Loucy (cell line): Measurements from ENCODE around the gene KRTAP1-4.
"Not testable (repeated sequence)": the region's sequence is repeated elsewhere in the genome, so short reads cannot be mapped to it uniquely, and the experiment has no call there.

Experiments used
- H2AFZ ChIP-seq: fragments of 200-600 bp; sonication (generic); 2 replicates; pipeline ENCODE4 v1.6.0; 2016; ENCODE audit warnings: antibody characterized with exemption, mild to moderate bottlenecking, low read length, moderate library complexity
- H3F3A ChIP-seq: fragments of 200-600 bp; 2 replicates; pipeline ENCODE4 v1.6.0; 2016; ENCODE audit warnings: antibody characterized with exemption, low read depth, mild to moderate bottlenecking
- H3K27me3 ChIP-seq: fragments of 200-600 bp; sonication (generic); 2 replicates; pipeline ENCODE4 v1.6.1; 2014; ENCODE audit warnings: low read length, mild to moderate bottlenecking; ENCODE audit not compliant: insufficient read depth, poor library complexity, severe bottlenecking
- H3K36me3 ChIP-seq: fragments of 200-600 bp; sonication (generic); 2 replicates; pipeline ENCODE4 v1.6.1; 2016; ENCODE audit warnings: low read length; ENCODE audit not compliant: insufficient read depth
- H3K4me1 ChIP-seq: fragments of 200-600 bp; sonication (generic); 2 replicates; pipeline ENCODE4 v1.5.1; 2014; ENCODE audit warnings: low read length, mild to moderate bottlenecking; ENCODE audit not compliant: insufficient read depth, poor library complexity, severe bottlenecking
- H3K4me2 ChIP-seq: fragments of 200-600 bp; sonication (generic); 2 replicates; pipeline ENCODE4 v1.6.0; 2014; ENCODE audit warnings: antibody characterized with exemption, low read length, low read depth, mild to moderate bottlenecking; ENCODE audit not compliant: poor library complexity, severe bottlenecking
- H3K4me3 ChIP-seq: fragments of 200-600 bp; sonication (generic); 2 replicates; pipeline ENCODE4 v1.5.1; 2014; ENCODE audit warnings: low read length, mild to moderate bottlenecking, mixed read lengths; ENCODE audit not compliant: poor library complexity, severe bottlenecking
- H3K79me2 ChIP-seq: fragments of 200-600 bp; sonication (generic); 2 replicates; pipeline ENCODE4 v1.6.1; 2014; ENCODE audit warnings: low read length; ENCODE audit not compliant: insufficient read depth
- H3K9ac ChIP-seq: fragments of 200-600 bp; sonication (generic); 2 replicates; pipeline ENCODE4 v1.6.0; 2014; ENCODE audit warnings: mild to moderate bottlenecking, low read depth, low read length, moderate library complexity; ENCODE audit not compliant: poor library complexity, severe bottlenecking
- H3K9me2 ChIP-seq: fragments of 200-600 bp; sonication (generic); replicated peaks from 2 replicates; pipeline ENCODE4 v1.6.1; 2016; ENCODE audit warnings: low read depth, low read length, mixed read lengths
- H3K9me3 ChIP-seq: fragments of 200-600 bp; sonication (generic); 2 replicates; pipeline ENCODE4 v1.6.1; 2014; ENCODE audit warnings: mild to moderate bottlenecking, antibody characterized with exemption, low read length, low read depth; ENCODE audit not compliant: insufficient read depth
- H4K20me1 ChIP-seq: fragments of 200-600 bp; sonication (generic); 2 replicates; pipeline ENCODE4 v1.6.0; 2014; ENCODE audit warnings: antibody characterized with exemption, low read length, mild to moderate bottlenecking; ENCODE audit not compliant: insufficient read depth, poor library complexity, severe bottlenecking
- CTCF ChIP-seq: fragments of 200-600 bp; sonication (generic); conservative IDR thresholded peaks from 2 replicates; pipeline ENCODE4 v1.5.1; 2014; ENCODE audit warnings: mild to moderate bottlenecking, antibody characterized with exemption, low read length
- EZH2phosphoT487 ChIP-seq: fragments of 200-600 bp; IDR thresholded peaks from 2 replicates; pipeline ENCODE4 v1.6.1; 2018; ENCODE audit warnings: antibody characterized with exemption, mild to moderate bottlenecking, moderate library complexity, borderline replicate concordance

KRTAP1-4 gene

GRCh38 chr17:41048441-41048840 is 18.4 kb upstream of the KRTAP1-4 start:
- Histone ChIP-seq H3K4me1 (peaks cover 13% of the 10 kb centered on the region), H3K4me2 (no peak overlapping the region), H2AFZ (no peak overlapping the region), H3K9me3 (no peaks in the 10 kb centered on the region), H3K9me2 (no peaks in the 10 kb centered on the region), H3K36me3 (no peaks in the 10 kb centered on the region), H3F3A (0 out of 2 replicates have a peak, but pooled peaks cover 6% of the 10 kb centered on the region), H4K20me1 (no peaks in the 10 kb centered on the region), H3K79me2 (no peaks in the 10 kb centered on the region), H3K27me3 (no peaks in the 10 kb centered on the region), H3K9ac (no peak overlapping the region), H3K4me3 (no peak overlapping the region)
- TF ChIP-seq CTCF, result no peak
- TF ChIP-seq EZH2phosphoT487, result no peak

DNA sequence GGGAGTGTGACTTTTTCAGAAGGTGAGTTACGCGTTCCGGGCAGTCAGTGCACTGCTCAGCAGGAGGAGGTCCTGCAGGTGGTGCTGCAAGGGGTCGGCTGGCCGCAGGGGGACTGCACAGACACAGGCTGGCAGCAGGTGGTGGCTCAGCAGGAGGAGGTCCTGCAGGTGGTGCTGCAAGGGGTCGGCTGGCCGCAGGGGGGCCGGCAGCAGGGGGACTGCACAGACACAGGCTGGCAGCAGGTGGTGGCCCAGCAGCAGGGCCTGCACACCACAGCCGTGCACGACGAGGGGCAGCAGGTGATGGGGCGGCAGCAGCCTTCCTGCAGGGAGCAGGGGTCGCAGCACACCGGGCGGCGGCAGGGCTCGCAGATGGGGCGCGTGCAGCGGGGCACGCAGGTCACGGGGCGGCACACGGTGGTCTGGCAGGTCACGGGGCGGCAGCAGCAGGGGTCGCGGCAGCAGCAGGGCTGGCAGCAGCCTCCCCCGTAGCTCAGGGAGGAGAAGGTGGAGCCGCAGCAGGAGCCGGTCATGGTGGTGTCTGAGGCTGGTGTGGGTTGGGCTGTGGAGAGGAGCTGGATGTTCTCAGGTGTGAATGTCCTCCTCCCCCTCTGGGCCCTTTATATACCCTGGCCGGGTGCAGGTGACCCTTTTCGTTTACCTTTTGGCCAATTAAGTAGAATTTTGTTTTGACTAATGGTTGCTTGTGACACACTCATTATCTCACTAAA is 16.9 kb upstream of the KRTAP1-4 start, which contains the start of gene KRTAP2-1:
Gene KRTAP2-1 (minus strand): TSS at position 582 of the 731 bp plus-strand sequence. CDS start 49 bp downstream, at position 533.
- not testable (repeated sequence) for H3K4me3 ChIP-seq, H4K20me1 ChIP-seq, H3K9me2 ChIP-seq, H2AFZ ChIP-seq, H3F3A ChIP-seq, H3K4me2 ChIP-seq, H3K9ac ChIP-seq, H3K36me3 ChIP-seq, H3K79me2 ChIP-seq, H3K9me3 ChIP-seq, H3K4me1 ChIP-seq
- H3K27me3 ChIP-seq, result peaks cover 14% of the 10 kb centered on the region

DNA sequence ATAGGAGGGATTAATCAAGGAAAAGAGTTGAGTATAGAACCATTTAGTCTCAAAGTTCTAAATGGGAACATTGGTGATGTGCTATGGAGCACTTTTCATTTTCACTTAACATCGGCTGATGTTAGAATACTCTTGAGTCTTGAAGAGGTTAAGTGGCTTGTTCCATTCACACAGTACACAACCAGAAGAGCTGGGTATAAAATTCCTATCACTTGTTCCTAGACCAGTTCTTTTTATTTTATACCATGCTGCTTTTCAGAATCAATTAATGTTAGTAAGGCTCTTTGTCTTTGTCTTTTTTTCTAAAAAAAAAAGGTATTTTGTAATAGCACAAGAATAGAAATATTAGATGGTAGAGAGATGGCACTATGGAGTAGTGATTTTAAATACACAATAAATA is 13.0 kb upstream of the KRTAP1-4 start:
- Histone ChIP-seq H3K9me3 (no peaks in the 10 kb centered on the region), H3K36me3 (no peaks in the 10 kb centered on the region), H3K4me1 (peaks cover 5% of the 10 kb centered on the region), H3F3A (0 out of 2 replicates have a peak, but pooled peaks cover 6% of the 10 kb centered on the region), H3K4me3 (no peak overlapping the region), H3K9ac (no peak overlapping the region), H3K79me2 (no peaks in the 10 kb centered on the region), H3K4me2 (no peak overlapping the region), H4K20me1 (no peaks in the 10 kb centered on the region), H3K9me2 (no peaks in the 10 kb centered on the region), H3K27me3 (peaks cover 37% of the 10 kb centered on the region), H2AFZ (no peak overlapping the region)
- TF ChIP-seq CTCF (no peak), EZH2phosphoT487 (no peak)

- not testable (repeated sequence) for H3K36me3 ChIP-seq, H3K4me1 ChIP-seq, H3K9me2 ChIP-seq, H3K79me2 ChIP-seq, H3K9me3 ChIP-seq, H4K20me1 ChIP-seq, H3K4me2 ChIP-seq, H3K4me3 ChIP-seq, H3K9ac ChIP-seq, H3F3A ChIP-seq, H2AFZ ChIP-seq
- peaks cover 37% of the 10 kb centered on the region for H3K27me3 ChIP-seq
Observed at GRCh38 chr17:41040783-41041571, 11.0 kb upstream of the KRTAP1-4 start, which contains the start of gene KRTAP1-1. TSS of gene KRTAP1-1 (minus strand) at chr17:41041450. CDS start at chr17:41041397, 53 bp downstream.
